Right hindlimb (tissue), 1 donor: ENCODE measurements around the gene GNB3.
"Not testable (repeated sequence)": the region's sequence is repeated elsewhere in the genome, so short reads cannot be mapped to it uniquely, and the experiment has no call there.

Source experiments
- DNase-seq: peaks from one replicate; pipeline ENCODE4 v3.0.0-alpha.2; 2018

GNB3 gene

DNA sequence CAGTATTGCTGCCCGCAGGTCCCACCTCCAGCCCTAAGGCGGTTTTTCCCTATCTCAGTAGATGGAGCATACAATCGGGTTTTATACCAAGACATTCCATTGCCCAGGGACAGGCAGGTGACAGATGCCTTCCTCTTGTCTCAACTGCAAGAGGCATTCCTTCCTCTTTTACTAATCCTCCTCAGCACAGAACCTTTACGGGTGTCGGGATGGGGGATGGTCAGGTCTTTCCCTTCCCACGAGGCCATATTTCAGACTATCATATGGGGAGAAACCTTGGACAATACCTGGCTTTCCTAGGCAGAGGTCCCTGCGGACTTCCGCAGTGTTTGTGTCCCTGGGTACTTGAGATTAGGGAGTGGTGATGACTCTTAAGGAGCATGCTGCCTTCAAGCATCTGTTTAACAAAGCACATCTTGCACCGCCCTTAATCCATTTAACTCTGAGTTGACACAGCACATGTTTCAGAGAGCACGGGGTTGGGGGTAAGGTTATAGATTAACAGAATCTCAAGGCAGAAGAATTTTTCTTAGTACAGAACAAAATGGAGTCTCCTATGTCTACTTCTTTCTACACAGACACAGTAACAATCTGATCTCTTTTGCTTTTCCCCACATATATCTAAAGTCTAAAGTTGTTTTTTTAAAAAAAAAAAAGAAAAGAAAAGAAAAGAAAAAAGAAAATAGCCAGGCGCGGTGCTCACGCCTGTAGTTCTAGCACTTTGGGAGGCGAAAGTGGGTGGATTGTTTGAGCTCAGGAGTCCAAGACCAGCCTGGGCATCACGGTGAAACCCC is 45.7 kb downstream of the GNB3 start:
- DNase-seq = not testable (repeated sequence)

DNA sequence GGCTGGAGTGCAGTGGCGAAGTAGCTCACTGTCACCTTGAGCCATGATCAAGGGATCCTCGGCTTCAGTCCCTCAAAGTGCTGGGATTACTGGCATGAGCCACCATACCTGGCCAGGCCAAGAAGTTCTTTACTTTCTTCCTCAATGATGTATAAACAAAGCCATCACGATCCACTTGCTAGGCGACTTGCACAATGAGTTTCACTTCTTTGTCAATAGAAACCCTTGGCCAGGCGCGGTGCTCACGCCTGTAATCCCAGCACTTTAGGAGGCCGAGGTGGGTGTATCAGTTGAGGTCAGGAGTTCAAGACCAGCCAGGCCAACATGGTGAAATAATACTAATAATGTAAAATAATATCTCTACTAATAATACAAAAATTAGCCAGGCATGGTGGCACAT is 46.7 kb downstream of the GNB3 start:
- DNase-seq = no peak

- no peak for DNase-seq
Measured at GRCh38 chr12:6888360-6888759, 47.6 kb downstream of the GNB3 start.

DNA sequence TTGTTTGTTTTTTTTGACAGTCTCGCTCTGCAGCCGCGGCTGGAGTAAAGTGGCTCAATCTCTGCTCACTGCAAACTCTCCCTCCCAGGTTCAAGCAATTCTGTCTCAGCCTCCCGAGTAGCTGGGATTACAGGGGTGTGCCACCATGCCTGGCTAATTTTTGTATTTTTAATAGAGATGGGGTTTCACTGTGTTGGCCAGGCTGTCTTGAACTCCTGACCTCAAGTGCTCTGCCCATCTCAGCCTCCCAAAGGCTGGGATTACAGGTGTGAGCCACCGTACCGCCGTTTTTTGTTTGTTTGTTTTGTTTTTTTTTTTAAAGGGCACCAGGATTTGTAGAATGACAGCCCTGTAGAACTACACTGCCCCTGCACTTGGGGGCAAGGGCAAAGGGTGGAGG is 48.1 kb downstream of the GNB3 start:
- DNase-seq = not testable (repeated sequence)

DNA sequence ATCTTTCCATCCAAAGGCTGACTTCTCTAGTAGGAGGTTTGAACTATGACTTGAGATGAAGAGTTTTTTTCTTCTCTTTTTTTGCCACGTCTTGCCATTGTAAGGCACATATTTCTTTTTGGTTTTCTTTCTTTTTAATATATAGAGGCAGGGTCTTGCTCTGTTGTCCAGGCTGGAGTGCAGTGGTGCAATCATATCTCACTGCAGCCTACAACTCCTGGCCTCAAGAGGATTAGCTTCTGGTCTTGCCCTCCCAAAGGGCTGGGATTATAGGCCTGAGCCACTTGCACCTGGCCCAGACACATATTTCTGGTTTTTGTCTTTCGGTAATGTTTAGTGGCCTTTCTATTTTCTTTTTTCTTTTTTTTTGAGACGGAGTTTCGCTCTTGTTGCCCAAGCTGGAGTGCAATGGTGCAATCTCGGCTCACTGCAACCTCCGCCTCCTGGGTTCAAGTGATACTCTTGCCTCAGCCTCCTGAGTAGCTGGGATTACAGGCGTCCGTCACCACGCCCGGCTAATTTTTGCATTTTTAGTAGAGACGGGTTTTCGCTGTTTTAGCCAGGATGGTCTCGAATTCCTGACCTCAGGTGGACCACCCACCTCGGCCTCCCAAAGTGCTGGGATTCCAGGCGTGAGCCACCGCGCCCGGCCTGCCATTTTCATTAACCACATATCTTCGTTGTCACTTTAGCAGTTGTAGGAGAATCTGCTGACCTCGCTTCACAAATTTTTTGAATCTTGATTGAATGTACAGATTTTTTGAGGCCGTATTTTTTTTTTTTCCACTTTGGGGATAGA is 49.2 kb downstream of the GNB3 start:
- not testable (repeated sequence) for DNase-seq

GRCh38 chr12:6890789-6891645 is 50.3 kb downstream of the GNB3 start:
- peak; percentile 99 for DNase-seq

DNA sequence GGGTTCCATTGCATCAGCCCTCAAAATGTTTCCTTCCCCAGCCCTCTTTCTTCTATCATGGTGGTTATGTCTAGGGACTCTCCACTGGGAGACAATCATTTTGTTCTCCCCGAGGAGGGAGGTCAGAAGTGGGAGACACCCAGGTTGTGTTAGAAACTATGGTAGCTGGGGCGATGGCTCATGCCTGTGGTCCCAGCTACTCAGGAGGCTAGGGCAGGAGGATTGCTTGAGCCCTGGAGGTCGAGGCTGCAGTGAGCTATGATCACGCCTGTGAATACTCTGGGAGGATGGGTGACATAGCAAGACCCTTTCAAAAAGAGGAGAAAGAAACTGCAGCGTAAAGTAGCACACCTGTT is 50.9 kb downstream of the GNB3 start:
- DNase-seq = no peak

DNA sequence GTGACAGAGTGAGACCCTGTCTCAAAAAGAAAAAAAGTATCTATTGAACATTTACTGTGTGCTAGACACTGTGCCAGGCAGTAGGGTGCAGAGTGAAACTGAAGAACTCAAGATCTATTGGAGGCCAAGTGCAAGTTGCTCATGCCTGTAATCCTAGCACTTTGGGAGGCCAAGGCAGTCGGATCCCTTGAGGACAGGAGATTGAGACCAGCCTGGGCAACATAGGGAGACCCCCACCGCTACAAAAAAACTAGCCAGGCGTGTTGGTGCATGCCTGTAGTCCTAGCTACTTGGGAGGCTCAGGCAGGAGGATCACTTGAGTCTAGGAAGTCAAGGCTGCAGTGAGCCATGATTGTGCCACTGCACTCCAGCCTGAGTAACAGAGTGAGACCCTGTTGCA is 52.0 kb downstream of the GNB3 start:
- DNase-seq = not testable (repeated sequence)

GRCh38 chr12:6894321-6894720 is 53.6 kb downstream of the GNB3 start:
- DNase-seq = no peak
